Measurements from ENCODE around the gene ZFAND6.

GRCh38 chr15:80118956-80119355 lies 59.5 kb downstream of the ZFAND6 start:
- TF ChIP-seq, protein P1, sequence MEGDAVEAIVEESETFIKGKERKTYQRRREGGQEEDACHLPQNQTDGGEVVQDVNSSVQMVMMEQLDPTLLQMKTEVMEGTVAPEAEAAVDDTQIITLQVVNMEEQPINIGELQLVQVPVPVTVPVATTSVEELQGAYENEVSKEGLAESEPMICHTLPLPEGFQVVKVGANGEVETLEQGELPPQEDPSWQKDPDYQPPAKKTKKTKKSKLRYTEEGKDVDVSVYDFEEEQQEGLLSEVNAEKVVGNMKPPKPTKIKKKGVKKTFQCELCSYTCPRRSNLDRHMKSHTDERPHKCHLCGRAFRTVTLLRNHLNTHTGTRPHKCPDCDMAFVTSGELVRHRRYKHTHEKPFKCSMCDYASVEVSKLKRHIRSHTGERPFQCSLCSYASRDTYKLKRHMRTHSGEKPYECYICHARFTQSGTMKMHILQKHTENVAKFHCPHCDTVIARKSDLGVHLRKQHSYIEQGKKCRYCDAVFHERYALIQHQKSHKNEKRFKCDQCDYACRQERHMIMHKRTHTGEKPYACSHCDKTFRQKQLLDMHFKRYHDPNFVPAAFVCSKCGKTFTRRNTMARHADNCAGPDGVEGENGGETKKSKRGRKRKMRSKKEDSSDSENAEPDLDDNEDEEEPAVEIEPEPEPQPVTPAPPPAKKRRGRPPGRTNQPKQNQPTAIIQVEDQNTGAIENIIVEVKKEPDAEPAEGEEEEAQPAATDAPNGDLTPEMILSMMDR (conservative IDR thresholded peaks at IDR 0.05; ENCODE audit: low read depth, low read length) = no peak
- no peak for TF ChIP-seq EZH2 (IDR thresholded peaks at IDR 0.05; ENCODE audit: borderline replicate concordance, low read depth, low read length, poor library complexity, severe bottlenecking)

All from A673 (cell line).